Measurements from ENCODE around the gene ZBED1.

ZBED1 gene

GRCh38 chrX:2542826-2543521, 42.2 kb upstream of the ZBED1 start:
- no peak for TF ChIP-seq CTCF (IDR thresholded peaks at IDR 0.05; ENCODE audit: insufficient read depth, low read depth, low read length, missing control alignments)
- no peak overlapping the region for H3K4me3 ChIP-seq (ENCODE audit: low read depth, low read length)
- DNase-seq (ENCODE audit: low read depth) = no peak

GRCh38 chrX:2541603-2542002, 40.8 kb upstream of the ZBED1 start:
- TF ChIP-seq CTCF (IDR thresholded peaks at IDR 0.05; ENCODE audit: insufficient read depth, low read depth, low read length, missing control alignments) = no peak
- DNase-seq (ENCODE audit: low read depth) = peak; percentile 45
- no peak overlapping the region for H3K4me3 ChIP-seq (ENCODE audit: low read depth, low read length)

- DNase-seq (ENCODE audit: low read depth) = no peak
These were observed 39.7 kb upstream of the ZBED1 start for GRCh38 chrX:2540426-2540947.

GRCh38 chrX:2539586-2539985, 38.8 kb upstream of the ZBED1 start:
- no peak for TF ChIP-seq CTCF (IDR thresholded peaks at IDR 0.05; ENCODE audit: insufficient read depth, low read depth, low read length, missing control alignments)
- no peak overlapping the region for H3K4me3 ChIP-seq (ENCODE audit: low read depth, low read length)
- no peak for DNase-seq (ENCODE audit: low read depth)

More at GRCh38 chrX:2540426-2540947, 39.7 kb upstream of the ZBED1 start:
- H3K4me3 ChIP-seq (ENCODE audit: low read depth, low read length) = no peak overlapping the region
- TF ChIP-seq CTCF (IDR thresholded peaks at IDR 0.05; ENCODE audit: insufficient read depth, low read depth, low read length, missing control alignments) = no peak

- no peak for TF ChIP-seq CTCF (IDR thresholded peaks at IDR 0.05; ENCODE audit: insufficient read depth, low read depth, low read length, missing control alignments)
- no peak for DNase-seq (ENCODE audit: low read depth)
- H3K4me3 ChIP-seq (ENCODE audit: low read depth, low read length) = no peak overlapping the region
These were observed 37.4 kb upstream of the ZBED1 start for GRCh38 chrX:2538031-2538757.

GRCh38 chrX:2536974-2537373, 36.2 kb upstream of the ZBED1 start:
- no peak for DNase-seq (ENCODE audit: low read depth)
- H3K4me3 ChIP-seq (ENCODE audit: low read depth, low read length) = no peak overlapping the region
- no peak for TF ChIP-seq CTCF (IDR thresholded peaks at IDR 0.05; ENCODE audit: insufficient read depth, low read depth, low read length, missing control alignments)
